K562 (cell line): ENCODE results near the gene UBE2N. TPM values are rescaled to one million over a fixed set of nuclear protein-coding genes. Genes with fewer than 3 reads are reported as not detected.

Source experiments
- ARNT ChIP-seq, 2 experiments: fragments of 450-650 bp; IDR thresholded peaks; 2 replicates each; pipeline ENCODE4 v1.6.1; 2016; ENCODE audit warnings: mild to moderate bottlenecking in 1 of 2
- CBFB ChIP-seq: sonication (generic); formaldehyde crosslinking; IDR thresholded peaks from 2 replicates; pipeline ENCODE4 v1.4.0; 2020; ENCODE audit warnings: mild to moderate bottlenecking, missing genetic modification reagents
- DPF2 ChIP-seq: fragments of 450-650 bp; IDR thresholded peaks from 2 replicates; pipeline ENCODE4 v1.6.1; 2016
- FOXP1 ChIP-seq: sonication (generic); formaldehyde crosslinking; IDR thresholded peaks from 2 replicates; pipeline ENCODE4 v1.8.0; 2022; ENCODE audit warnings: mild to moderate bottlenecking, missing genetic modification reagents
- KLF16 ChIP-seq: IDR thresholded peaks from 2 replicates; pipeline ENCODE4 v1.6.1; 2016; ENCODE audit warnings: antibody characterized with exemption
- NFATC3 ChIP-seq: fragments of 450-650 bp; IDR thresholded peaks from 2 replicates; pipeline ENCODE4 v1.6.1; 2017; ENCODE audit warnings: mild to moderate bottlenecking
- NR2C2 ChIP-seq, 2 experiments: fragments of 200-800 bp in 1 of 2; sonication (Bioruptor generic) in 1 of 2; sonication (generic) in 1 of 2; formaldehyde crosslinking in 1 of 2; IDR thresholded peaks; 2 replicates each; pipeline versions ENCODE4 v1.6.1 to v1.8.0; 2016 to 2022; ENCODE audit warnings: mild to moderate bottlenecking in 1 of 2, missing compliant biosample characterization in 1 of 2, missing genetic modification characterization in 1 of 2, missing genetic modification reagents in 1 of 2
- OTX1 ChIP-seq: fragments of 450-650 bp; formaldehyde crosslinking; IDR thresholded peaks from 2 replicates; pipeline ENCODE4 v1.4.0; 2022; ENCODE audit warnings: mild to moderate bottlenecking
- POLR2H ChIP-seq: IDR thresholded peaks from 2 replicates; pipeline ENCODE4 v1.6.1; 2016; ENCODE audit warnings: missing genetic modification characterization, low read depth, mild to moderate bottlenecking, control low read depth, missing compliant biosample characterization, moderate library complexity
- RBBP5 ChIP-seq: fragments of 200-600 bp; sonication (generic); IDR thresholded peaks from 2 replicates; pipeline ENCODE4 v1.6.1; 2012; ENCODE audit warnings: borderline replicate concordance, mild to moderate bottlenecking, low read length, control low read depth, inconsistent platforms; ENCODE audit not compliant: insufficient read depth, poor library complexity, severe bottlenecking
- RUNX1 ChIP-seq: sonication (generic); IDR thresholded peaks from 2 replicates; pipeline ENCODE4 v1.6.1; 2016; ENCODE audit warnings: antibody characterized with exemption, low read depth
- SOX6 ChIP-seq: fragments of 450-650 bp; IDR thresholded peaks from 2 replicates; pipeline ENCODE4 v1.6.1; 2014; ENCODE audit warnings: mild to moderate bottlenecking
- YY1 ChIP-seq, 3 experiments: IDR thresholded peaks; 2 replicates each; pipeline ENCODE4 v1.6.1; 2011; ENCODE audit warnings: low read length in 2 of 3, mild to moderate bottlenecking in 2 of 3, moderate library complexity in 2 of 3, borderline replicate concordance in 1 of 3, control low read depth in 1 of 3, low read depth in 1 of 3; ENCODE audit not compliant: insufficient read depth in 3 of 3, insufficient replicate concordance in 2 of 3, control insufficient read depth in 1 of 3, insufficient read length in 1 of 3; ENCODE audit errors: extremely low read depth in 1 of 3
- polyA plus RNA-seq, 8 experiments: library from polyadenylated mRNA; depleted of rRNA in 4 of 8; stranded (reverse) in 5 of 8; unstranded in 3 of 8; fragments of >200 nt; fragmentation: Nextera tagmentation in 2 of 8; fragmentation: Illumina TruSeq in 1 of 8; extraction: Ambion mirVana in 2 of 8; extraction: Trizol in 1 of 8; gene quantifications; 2 replicates each; pipeline versions ENCODE4 v1.2.1 to v1.2.3, GENCODE V29; 2011 to 2014; ENCODE audit warnings: inconsistent platforms in 1 of 8, missing spikeins in 1 of 8
- total RNA-seq, 7 experiments: library from RNA; depleted of rRNA in 6 of 7; stranded (reverse); fragments of >200 nt in 6 of 7; fragmentation: Illumina TruSeq in 2 of 7; extraction: Trizol in 2 of 7; gene quantifications; 2 replicates each; pipeline versions ENCODE4 v1.2.1 to v1.2.3, GENCODE V29; 2011 to 2021; ENCODE audit warnings: low replicate concordance in 1 of 7
- TF ChIP-seq, protein P1 (sequence below): fragments of 450-650 bp; formaldehyde crosslinking; IDR thresholded peaks from 2 replicates; pipeline ENCODE4 v1.4.0; 2022; ENCODE audit warnings: missing genetic modification characterization
- TF ChIP-seq, protein P2 (sequence below): fragments of 250-450 bp; sonication (Bioruptor Pico); IDR thresholded peaks from 2 replicates; pipeline ENCODE4 v1.9.0; 2021; ENCODE audit warnings: mild to moderate bottlenecking, inconsistent platforms
- TF ChIP-seq, protein P3 (sequence below): fragments of 200-800 bp; sonication (Bioruptor generic); IDR thresholded peaks from 2 replicates; pipeline ENCODE4 v1.6.1; 2016; ENCODE audit warnings: missing genetic modification characterization, missing compliant biosample characterization

The UBE2N gene
- total and polyA plus RNA-seq, 9 of the 15 experiments (the other 6 are each of a cell fraction or from before 2014, with no cell fraction given), result 189 to 826 (median 260) TPM

DNA sequence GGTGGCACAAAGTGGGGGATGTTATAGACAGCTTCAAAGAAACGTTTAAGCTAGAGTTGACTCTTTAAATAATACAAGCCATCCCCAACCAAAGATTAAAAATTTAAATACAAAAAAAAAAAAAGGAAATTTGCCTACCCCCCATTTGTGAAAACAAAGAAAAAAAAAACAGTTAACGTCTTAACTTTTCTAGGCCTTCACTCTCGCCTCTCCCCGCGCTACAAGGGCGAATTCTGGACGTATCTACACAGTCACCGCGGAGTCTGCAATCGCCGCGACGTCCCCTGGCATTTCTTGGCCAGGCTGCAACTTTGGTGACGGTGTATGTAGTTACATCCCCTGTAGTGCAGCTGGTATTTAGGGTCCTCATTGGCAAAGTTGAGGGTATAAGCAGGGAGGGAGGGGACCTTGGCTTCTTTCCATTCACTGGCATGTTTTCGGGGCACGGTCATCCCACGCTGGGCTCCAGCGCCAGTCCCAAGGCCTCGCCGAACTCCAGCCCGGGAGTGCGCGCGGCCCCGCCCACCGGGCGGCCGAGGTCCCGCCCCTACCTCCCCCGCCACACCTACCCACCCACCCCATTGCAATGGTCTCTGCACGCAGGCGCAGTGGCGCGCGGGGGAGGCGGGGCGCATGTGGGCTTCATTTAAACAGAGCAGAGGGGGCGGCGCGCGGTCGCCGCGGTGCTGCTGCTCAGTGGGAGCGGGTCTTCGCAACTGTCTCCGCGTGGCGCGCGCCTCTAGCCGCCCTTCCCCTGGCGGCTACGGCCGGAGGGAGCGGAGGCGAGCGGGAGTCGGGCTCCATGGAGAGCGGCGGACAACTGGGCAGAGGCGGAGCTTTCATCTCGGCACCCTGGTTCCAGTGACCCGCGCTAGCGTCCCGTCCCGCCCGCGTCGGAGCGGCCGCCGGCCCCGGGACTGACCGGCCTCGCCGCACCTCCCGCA lies 64.2 kb downstream of the UBE2N start, which contains the start of gene NUDT4 (continued):
- TF ChIP-seq, protein P1, sequence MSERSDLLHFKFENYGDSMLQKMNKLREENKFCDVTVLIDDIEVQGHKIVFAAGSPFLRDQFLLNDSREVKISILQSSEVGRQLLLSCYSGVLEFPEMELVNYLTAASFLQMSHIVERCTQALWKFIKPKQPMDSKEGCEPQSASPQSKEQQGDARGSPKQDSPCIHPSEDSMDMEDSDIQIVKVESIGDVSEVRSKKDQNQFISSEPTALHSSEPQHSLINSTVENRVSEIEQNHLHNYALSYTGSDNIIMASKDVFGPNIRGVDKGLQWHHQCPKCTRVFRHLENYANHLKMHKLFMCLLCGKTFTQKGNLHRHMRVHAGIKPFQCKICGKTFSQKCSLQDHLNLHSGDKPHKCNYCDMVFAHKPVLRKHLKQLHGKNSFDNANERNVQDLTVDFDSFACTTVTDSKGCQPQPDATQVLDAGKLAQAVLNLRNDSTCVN, result 0 out of 2 replicates have a peak, but pooled peaks have one; percentile 72
- TF ChIP-seq YY1 (IDR thresholded peaks at IDR 0.05; ENCODE audit: borderline replicate concordance in 1 of 3, control insufficient read depth in 1 of 3, extremely low read depth in 1 of 3, insufficient read depth in 3 of 3, insufficient read length in 1 of 3, insufficient replicate concordance in 2 of 3, low read depth in 1 of 3, low read length in 2 of 3) (peak in 2 of 3 experiments; percentile 7 to 40), NR2C2 (CRISPR knock-in tag; IDR thresholded peaks at IDR 0.05) (0 out of 2 replicates have a peak, but pooled peaks have one; percentile 35), NR2C2 (tag; IDR thresholded peaks at IDR 0.05) (peak; percentile 29; the same call in 1 of the 2 replicates), KLF16 (no peak), FOXP1 (CRISPR knock-in tag) (peak; percentile 63; the same call in 1 of the 2 replicates), NFATC3 (0 out of 2 replicates have a peak, but pooled peaks have one; percentile 36), DPF2 (peak; percentile 53; the same call in 1 of the 2 replicates), ARNT (IDR thresholded peaks at IDR 0.05) (0 out of 4 replicates have a peak, but pooled peaks of 1 of the 2 experiments have one; percentile 37), CBFB (CRISPR knock-in tag) (no peak), RBBP5 (peak; percentile 42), RUNX1 (no peak), POLR2H (tag) (peak; percentile 95), SOX6 (0 out of 2 replicates have a peak, but pooled peaks have one; percentile 19), OTX1 (CRISPR knock-in tag) (no peak)
- TF ChIP-seq, protein P2, sequence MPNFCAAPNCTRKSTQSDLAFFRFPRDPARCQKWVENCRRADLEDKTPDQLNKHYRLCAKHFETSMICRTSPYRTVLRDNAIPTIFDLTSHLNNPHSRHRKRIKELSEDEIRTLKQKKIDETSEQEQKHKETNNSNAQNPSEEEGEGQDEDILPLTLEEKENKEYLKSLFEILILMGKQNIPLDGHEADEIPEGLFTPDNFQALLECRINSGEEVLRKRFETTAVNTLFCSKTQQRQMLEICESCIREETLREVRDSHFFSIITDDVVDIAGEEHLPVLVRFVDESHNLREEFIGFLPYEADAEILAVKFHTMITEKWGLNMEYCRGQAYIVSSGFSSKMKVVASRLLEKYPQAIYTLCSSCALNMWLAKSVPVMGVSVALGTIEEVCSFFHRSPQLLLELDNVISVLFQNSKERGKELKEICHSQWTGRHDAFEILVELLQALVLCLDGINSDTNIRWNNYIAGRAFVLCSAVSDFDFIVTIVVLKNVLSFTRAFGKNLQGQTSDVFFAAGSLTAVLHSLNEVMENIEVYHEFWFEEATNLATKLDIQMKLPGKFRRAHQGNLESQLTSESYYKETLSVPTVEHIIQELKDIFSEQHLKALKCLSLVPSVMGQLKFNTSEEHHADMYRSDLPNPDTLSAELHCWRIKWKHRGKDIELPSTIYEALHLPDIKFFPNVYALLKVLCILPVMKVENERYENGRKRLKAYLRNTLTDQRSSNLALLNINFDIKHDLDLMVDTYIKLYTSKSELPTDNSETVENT (CRISPR knock-in tag), result peak; percentile 78; the same call in 1 of the 2 replicates
- TF ChIP-seq, protein P3, sequence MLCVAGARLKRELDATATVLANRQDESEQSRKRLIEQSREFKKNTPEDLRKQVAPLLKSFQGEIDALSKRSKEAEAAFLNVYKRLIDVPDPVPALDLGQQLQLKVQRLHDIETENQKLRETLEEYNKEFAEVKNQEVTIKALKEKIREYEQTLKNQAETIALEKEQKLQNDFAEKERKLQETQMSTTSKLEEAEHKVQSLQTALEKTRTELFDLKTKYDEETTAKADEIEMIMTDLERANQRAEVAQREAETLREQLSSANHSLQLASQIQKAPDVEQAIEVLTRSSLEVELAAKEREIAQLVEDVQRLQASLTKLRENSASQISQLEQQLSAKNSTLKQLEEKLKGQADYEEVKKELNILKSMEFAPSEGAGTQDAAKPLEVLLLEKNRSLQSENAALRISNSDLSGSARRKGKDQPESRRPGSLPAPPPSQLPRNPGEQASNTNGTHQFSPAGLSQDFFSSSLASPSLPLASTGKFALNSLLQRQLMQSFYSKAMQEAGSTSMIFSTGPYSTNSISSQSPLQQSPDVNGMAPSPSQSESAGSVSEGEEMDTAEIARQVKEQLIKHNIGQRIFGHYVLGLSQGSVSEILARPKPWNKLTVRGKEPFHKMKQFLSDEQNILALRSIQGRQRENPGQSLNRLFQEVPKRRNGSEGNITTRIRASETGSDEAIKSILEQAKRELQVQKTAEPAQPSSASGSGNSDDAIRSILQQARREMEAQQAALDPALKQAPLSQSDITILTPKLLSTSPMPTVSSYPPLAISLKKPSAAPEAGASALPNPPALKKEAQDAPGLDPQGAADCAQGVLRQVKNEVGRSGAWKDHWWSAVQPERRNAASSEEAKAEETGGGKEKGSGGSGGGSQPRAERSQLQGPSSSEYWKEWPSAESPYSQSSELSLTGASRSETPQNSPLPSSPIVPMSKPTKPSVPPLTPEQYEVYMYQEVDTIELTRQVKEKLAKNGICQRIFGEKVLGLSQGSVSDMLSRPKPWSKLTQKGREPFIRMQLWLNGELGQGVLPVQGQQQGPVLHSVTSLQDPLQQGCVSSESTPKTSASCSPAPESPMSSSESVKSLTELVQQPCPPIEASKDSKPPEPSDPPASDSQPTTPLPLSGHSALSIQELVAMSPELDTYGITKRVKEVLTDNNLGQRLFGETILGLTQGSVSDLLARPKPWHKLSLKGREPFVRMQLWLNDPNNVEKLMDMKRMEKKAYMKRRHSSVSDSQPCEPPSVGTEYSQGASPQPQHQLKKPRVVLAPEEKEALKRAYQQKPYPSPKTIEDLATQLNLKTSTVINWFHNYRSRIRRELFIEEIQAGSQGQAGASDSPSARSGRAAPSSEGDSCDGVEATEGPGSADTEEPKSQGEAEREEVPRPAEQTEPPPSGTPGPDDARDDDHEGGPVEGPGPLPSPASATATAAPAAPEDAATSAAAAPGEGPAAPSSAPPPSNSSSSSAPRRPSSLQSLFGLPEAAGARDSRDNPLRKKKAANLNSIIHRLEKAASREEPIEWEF, result 0 out of 2 replicates have a peak, but pooled peaks have one; percentile 29
